ENCODE measurements around the gene FAM184A. TPM values are rescaled to one million over a fixed set of nuclear protein-coding genes. Genes with fewer than 3 reads are reported as not detected.
"Not testable (repeated sequence)": the region's sequence is repeated elsewhere in the genome, so short reads cannot be mapped to it uniquely, and the experiment has no call there.

The FAM184A gene
- total and polyA plus RNA-seq, 5 experiments from 2014 or later = 0.51 to 5.3 (median 2.2) TPM

DNA sequence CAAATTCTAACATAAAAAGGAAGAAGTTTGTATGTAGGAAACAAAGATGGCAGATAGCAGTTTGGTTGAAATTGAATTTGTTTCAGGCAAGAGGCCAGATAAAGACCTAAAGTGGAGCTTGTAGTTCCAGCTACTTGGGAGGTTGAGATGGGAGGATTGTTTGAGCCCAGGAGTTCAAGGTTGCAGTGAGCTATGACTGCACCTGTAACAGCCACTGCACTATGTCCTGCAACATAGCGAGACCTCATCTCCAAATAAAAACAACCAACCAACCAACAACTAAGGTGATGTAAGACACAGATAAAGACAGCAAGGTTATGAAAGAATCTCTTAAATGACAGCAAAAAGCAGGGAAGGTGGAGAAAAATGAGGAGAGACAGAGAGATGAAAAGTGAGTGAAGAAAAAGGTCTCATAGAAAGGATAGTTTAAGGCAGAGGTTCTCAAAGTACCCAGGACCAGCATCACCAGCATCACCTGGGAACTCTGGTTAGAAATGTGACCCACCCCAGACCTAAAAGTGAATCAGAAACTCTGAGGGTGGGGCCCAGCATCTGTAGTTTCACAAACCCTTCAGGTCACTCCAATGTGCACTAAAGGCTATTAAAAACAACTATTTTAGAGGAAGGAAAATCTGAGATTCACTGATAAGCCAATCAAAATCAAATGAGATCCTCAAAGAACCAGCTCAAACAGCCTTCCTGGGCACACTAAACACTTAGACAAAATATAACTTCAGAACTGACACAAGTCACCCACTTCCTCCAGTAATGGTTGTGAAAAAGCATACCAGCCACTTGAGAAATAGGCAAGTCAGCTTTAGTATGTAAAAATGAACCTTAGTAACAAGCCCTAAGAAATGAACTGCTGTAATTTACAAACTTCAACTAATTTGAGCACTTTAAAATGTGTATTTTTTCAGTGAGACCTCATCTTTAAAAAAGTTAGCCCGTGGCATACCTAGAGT, 57.6 kb downstream of the FAM184A start:
- Mint-ChIP-seq H3K9me3 (no peaks in the 10 kb centered on the region), H3K27me3 (no peaks in the 10 kb centered on the region), H3K27ac (peak overlapping the region in 1 of 10 donors; percentile 22), H3K4me1 (peaks cover 0 to 3% (median 2%) of the 10 kb centered on the region in 4 donors), H3K4me3 (no peak overlapping the region), H3K36me3 (peaks cover 9 to 21% (median 11%) of the 10 kb centered on the region in 3 donors)
- ATAC-seq (no peak), DNase-seq (no peak)
- POLR2A ChIA-PET = no interaction called here

DNA sequence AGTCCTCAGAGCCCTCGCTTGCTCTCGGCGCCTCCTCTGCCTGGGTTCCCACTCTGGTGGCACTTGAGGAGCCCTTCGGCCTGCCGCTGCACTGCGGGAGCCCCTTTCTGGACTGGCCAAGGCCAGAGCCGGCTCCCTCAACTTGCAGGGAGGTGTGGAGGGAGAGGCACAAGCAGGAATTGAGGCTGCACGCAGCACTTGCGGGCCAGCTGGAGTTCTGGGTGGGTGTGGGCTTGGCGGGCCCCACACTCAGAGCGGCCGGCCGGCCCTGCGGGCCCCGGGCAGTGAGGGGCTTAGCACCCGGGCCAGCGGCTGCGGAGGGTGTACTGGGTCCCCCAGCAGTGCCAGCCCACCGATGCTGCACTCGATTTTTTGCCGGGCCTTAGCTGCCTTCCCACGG, 63.3 kb downstream of the FAM184A start:
- H3K4me1 Mint-ChIP-seq, H3K27me3 Mint-ChIP-seq, H3K27ac Mint-ChIP-seq, H3K9me3 Mint-ChIP-seq, POLR2A ChIA-PET, ATAC-seq, DNase-seq, H3K4me3 Mint-ChIP-seq: not testable (repeated sequence)
- peaks cover 16 to 26% (median 23%) of the 10 kb centered on the region in 3 donors for H3K36me3 Mint-ChIP-seq

DNA sequence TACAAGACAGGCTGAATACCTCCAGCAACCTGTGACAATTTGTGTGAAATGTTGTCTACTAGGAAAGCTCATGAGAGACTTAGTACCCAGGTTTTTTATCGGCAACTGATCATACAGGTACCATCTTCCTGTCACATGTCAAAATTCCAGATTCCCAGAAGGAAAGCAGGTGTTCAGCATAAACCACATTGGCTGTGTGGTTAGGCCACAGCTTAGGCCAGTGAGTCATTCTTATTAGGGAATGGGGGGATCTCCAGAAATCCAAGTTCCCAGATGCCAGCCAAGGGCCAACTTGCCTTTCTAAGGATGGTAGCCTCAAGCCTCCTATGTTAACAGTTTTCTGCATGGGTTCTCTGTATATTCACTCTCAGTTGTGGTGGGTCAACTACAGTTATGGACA, 65.9 kb downstream of the FAM184A start:
- no peak for ATAC-seq
- no peaks in the 10 kb centered on the region for H3K4me1 Mint-ChIP-seq
- POLR2A ChIA-PET = no interaction called here
- peaks cover 30 to 45% (median 38%) of the 10 kb centered on the region in 3 donors for H3K36me3 Mint-ChIP-seq
- no peak overlapping the region for H3K27ac Mint-ChIP-seq
- no peak for DNase-seq
- H3K4me3 Mint-ChIP-seq = no peak overlapping the region
- peaks cover 0 to 18% (median 5%) of the 10 kb centered on the region in 9 donors for H3K9me3 Mint-ChIP-seq
- H3K27me3 Mint-ChIP-seq = no peaks in the 10 kb centered on the region

DNA sequence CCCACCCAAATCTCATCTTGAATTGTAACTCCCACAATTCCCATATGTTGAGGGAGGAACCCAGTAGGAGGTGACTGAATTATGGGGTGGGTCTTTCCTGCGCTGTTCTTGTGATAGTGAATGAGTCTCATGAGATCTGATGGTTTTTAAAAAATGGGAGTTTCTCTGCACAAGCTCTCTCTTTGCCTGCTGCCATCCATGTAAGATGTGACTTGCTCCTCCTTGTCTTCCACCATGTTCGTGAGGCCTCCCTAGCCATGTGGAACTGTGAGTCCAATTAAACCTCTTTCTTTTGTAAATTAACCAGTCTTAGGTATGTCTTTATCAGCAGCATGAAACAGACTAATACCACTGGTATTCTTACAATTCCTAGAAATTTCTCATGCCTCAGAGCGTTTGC, 69.2 kb downstream of the FAM184A start:
- DNase-seq, H3K4me3 Mint-ChIP-seq, H3K4me1 Mint-ChIP-seq, POLR2A ChIA-PET, H3K27me3 Mint-ChIP-seq, H3K27ac Mint-ChIP-seq, ATAC-seq: not testable (repeated sequence)
- H3K36me3 Mint-ChIP-seq = peaks cover 19 to 32% (median 29%) of the 10 kb centered on the region in 3 donors
- peaks cover 0 to 18% (median 5%) of the 10 kb centered on the region in 9 donors for H3K9me3 Mint-ChIP-seq

DNA sequence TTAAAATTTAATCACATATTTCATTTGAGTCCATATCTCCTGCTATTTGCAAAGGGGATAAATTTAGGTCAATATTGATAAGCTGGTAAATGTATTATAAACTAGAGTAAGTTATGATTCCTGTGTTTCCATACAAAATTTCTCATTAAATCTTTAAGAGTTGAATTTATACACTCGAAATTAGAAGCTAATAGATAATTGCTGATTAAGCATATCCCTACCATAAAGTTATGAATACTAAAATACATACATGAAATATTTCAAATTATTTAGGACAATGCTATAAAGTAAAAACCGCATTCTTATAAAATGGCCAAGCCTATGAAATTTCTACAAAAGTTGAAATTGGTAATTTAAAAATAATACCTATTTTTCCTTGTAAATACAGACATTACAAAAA, 71.5 kb downstream of the FAM184A start:
- Mint-ChIP-seq H3K36me3 (peaks cover 24 to 32% (median 29%) of the 10 kb centered on the region in 3 donors), H3K9me3 (peaks cover 0 to 18% (median 5%) of the 10 kb centered on the region in 9 donors), H3K4me1 (no peaks in the 10 kb centered on the region), H3K4me3 (no peak overlapping the region), H3K27me3 (no peaks in the 10 kb centered on the region), H3K27ac (no peak overlapping the region)
- POLR2A ChIA-PET = no interaction called here
- no peak for DNase-seq
- ATAC-seq = no peak

DNA sequence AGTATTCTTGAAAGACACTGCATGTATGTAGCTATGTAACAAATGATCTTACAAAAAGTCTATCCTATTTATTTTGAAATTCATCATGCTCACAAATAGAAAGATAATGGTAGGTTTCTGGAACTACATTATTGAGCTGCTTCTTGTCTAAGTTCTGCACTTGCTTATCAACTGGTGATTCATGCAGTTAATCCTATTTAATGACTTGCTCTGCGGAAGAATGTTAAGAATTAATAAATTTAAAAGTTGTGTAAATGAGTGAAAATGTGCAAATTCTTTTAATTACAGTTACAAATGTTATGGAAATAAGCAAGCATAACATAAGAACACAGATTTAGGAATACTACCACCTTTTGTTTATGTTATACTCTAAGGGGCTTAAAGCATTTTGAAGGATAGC, 76.4 kb downstream of the FAM184A start:
- ATAC-seq = no peak
- H3K4me1 Mint-ChIP-seq = peaks cover 0 to 5% (median 4%) of the 10 kb centered on the region in 4 donors
- no peak overlapping the region for H3K4me3 Mint-ChIP-seq
- no peaks in the 10 kb centered on the region for H3K9me3 Mint-ChIP-seq
- H3K36me3 Mint-ChIP-seq = peaks cover 0 to 10% (median 6%) of the 10 kb centered on the region in 3 donors
- DNase-seq = no peak
- POLR2A ChIA-PET = no interaction called here
- H3K27me3 Mint-ChIP-seq = peaks cover 0 to 1% (median 0%) of the 10 kb centered on the region in 5 donors
- no peak overlapping the region for H3K27ac Mint-ChIP-seq

DNA sequence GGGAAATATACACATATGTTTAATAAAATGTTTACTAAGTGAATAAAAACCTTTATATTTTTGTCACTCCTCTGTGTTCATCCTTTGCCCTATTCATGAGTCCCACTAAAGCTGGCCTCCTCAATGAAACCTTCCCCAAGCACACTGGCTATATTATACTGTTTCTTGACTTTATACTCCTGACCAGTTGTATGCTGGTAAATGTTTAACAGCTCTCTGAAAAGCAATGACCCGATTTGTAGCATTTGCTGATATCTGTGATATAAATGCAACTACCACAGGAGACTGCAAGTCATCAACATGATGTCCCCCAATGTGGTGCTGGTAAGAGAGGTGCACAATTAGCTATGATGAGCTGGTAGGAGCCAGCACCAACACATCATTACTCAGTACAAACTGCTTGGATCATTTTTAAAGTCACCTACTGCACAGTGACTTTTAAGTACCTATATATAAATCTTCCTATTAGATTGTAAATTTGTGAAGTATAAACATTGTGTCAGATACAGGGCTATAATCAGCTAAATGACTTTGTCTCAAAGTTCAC, 78.9 kb downstream of the FAM184A start:
- peaks cover 0 to 7% (median 4%) of the 10 kb centered on the region in 4 donors for H3K4me1 Mint-ChIP-seq
- POLR2A ChIA-PET = no interaction called here

DNA sequence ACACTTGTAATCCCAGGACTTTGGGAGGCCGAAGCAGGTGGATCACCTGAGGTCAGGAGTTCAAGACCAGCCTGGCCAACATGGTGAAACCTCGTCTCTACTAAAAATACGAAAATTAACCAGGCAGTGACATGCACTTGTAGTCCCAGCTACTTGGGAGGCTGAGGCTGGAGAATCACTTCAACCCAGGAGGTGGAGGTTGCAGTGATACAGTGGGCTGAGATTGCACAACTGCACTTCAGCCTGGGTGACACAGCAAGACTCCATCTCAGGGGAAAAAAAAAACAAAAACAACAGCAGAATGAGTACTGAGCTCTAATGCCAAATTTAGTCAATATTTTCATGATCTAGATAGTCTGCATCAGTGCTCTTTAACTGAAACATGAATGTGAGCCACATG, 81.0 kb downstream of the FAM184A start:
- H3K27ac Mint-ChIP-seq, H3K36me3 Mint-ChIP-seq, DNase-seq, H3K27me3 Mint-ChIP-seq, POLR2A ChIA-PET, H3K9me3 Mint-ChIP-seq, H3K4me3 Mint-ChIP-seq, ATAC-seq, H3K4me1 Mint-ChIP-seq: not testable (repeated sequence)

More for the DNA sequence above, 78.9 kb downstream of the FAM184A start:
- Mint-ChIP-seq H3K4me3 (no peak overlapping the region), H3K9me3 (no peaks in the 10 kb centered on the region), H3K36me3 (peaks cover 0 to 10% (median 0%) of the 10 kb centered on the region in 3 donors), H3K27me3 (peaks cover 0 to 1% (median 0%) of the 10 kb centered on the region in 5 donors), H3K27ac (no peak overlapping the region)
- DNase-seq = no peak
- no peak for ATAC-seq

DNA sequence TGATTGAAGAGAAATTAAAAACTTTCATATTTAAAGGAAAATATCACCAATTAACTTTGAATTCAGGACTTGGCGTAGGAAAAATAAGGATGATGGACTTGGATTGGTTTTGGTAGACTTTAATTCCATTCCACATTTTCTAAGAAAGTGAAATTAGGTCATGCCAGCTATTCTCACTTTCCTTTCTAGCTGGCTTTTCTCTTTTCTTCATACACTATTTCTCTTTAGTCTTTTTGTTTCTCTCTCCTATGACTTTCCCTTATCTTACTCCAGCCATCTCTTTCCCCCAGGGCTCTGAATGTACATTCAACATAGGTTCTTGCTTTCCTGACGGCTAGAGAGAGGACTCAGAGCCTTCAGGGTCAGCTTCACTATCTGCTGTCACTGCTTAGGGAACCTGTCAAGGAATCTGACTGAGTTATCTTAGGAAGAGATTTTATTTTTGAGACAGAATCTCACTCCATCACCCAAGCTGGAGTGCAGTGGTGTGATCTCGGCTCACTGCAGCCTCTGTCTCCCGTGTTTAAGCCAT, 82.1 kb downstream of the FAM184A start:
- Mint-ChIP-seq H3K27ac (no peak overlapping the region), H3K4me1 (peaks cover 0 to 7% (median 4%) of the 10 kb centered on the region in 4 donors), H3K27me3 (peaks cover 0 to 1% (median 0%) of the 10 kb centered on the region in 5 donors)

DNA sequence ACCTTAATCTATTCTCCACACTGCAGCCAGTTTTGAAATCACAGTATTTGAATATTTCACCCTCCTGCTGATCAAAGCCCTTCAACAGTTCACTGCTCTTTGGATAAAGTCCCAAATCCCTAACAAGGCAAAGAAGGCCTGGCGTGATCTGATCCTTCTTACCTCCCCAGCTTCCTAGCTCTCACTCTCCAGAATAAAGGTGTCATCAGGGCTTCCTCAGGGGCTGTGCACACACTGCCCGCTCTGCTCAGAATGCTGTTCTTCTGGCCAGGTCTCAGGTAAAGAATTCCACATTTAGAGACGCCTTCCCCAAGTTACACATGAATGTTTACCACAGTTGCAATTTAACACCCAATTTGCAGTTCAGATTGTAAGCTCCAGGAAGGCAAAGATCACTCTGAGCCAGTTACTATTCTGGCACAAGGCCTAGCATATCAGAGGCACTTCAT, 84.6 kb downstream of the FAM184A start:
- no peak for ATAC-seq
- no peak for DNase-seq
- Mint-ChIP-seq H3K4me1 (peaks cover 0 to 7% (median 4%) of the 10 kb centered on the region in 4 donors), H3K27me3 (peaks cover 0 to 1% (median 0%) of the 10 kb centered on the region in 5 donors), H3K36me3 (no peaks in the 10 kb centered on the region), H3K9me3 (no peaks in the 10 kb centered on the region), H3K27ac (no peak overlapping the region), H3K4me3 (no peak overlapping the region)
- POLR2A ChIA-PET = no interaction called here

More for the DNA sequence above, 82.1 kb downstream of the FAM184A start:
- POLR2A ChIA-PET = no interaction called here
- Mint-ChIP-seq H3K9me3 (no peaks in the 10 kb centered on the region), H3K4me3 (no peak overlapping the region), H3K36me3 (peaks cover 0 to 2% (median 0%) of the 10 kb centered on the region in 3 donors)
- ATAC-seq (no peak), DNase-seq (no peak)

DNA sequence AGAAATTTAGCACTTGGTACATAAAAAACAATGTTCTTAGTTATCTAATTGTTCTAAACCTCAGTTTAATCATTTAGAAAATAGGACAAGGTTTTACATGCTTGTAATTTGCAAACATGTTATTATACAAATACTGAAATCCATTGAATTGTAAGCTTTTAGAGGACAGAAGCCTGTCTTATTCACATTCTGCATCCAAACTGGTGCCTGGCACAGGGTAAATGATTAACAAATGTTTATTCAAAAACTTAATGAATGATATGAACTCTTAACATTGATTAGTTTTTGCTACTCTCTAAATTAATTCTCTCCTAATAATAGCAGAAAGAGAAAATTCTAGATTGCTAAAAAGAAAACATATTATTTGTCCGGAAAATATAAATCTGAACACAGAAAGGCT, 85.1 kb downstream of the FAM184A start:
- Mint-ChIP-seq H3K27ac (no peak overlapping the region), H3K4me3 (no peak overlapping the region), H3K36me3 (no peaks in the 10 kb centered on the region), H3K27me3 (peaks cover 0 to under 1% (median 0%) of the 10 kb centered on the region in 5 donors), H3K4me1 (peaks cover 0 to 7% (median 4%) of the 10 kb centered on the region in 4 donors), H3K9me3 (no peaks in the 10 kb centered on the region)
- ATAC-seq (no peak), DNase-seq (no peak)
- POLR2A ChIA-PET = no interaction called here

DNA sequence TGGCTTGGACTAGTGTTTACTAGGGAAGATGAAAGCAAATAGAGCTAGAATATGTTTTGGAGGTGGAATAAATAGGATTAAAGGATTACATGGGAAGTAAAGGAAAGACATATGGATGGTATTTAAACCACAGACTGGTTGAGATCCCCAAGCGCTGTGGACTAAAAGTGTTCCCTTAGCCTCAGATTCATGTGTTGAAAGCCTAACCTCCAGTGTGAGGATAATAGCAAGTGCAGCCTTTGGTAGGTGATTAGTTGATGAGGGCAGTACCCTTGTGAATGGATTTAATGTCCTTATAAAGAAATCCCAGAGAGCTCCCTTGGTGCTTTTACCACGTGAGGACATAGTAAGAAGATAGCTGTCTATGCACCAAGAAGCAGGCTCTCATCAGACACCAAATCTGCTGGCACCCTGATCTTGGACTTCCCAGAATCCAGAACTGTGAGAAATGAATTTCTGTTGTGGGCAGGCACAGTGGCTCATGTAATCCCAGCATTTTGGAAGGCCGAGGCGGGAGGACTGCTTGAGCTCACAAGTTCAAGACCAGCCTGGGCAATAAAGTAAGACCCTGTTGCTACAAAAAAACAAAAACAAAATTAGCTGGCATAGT, 86.2 kb downstream of the FAM184A start:
- Mint-ChIP-seq H3K9me3 (no peaks in the 10 kb centered on the region), H3K27me3 (no peaks in the 10 kb centered on the region), H3K27ac (no peak overlapping the region), H3K4me1 (peaks cover 0 to 2% (median 0%) of the 10 kb centered on the region in 4 donors), H3K36me3 (no peaks in the 10 kb centered on the region), H3K4me3 (no peak overlapping the region)
- POLR2A ChIA-PET = no interaction called here
- ATAC-seq (no peak), DNase-seq (no peak)

DNA sequence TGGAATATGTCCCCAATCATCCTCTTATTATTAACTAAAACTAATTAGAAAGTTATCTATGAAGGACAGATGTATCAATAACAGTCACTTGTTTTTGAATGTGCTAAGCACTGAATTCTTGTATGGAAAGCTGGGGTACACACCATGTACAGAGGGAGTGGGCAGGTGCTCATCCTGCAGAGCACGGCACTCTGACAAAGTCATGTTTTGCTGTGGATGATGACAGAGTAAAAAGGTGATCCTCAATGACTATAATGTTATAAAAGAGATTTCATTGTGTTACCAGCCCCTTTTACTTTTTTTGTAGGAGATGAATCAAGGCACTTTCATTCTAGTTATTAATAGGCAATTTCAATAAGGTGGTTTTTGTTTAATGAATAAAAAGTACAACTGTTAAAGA, 92.2 kb downstream of the FAM184A start:
- H3K9me3 Mint-ChIP-seq = no peaks in the 10 kb centered on the region
- no peaks in the 10 kb centered on the region for H3K36me3 Mint-ChIP-seq
- no peaks in the 10 kb centered on the region for H3K4me1 Mint-ChIP-seq
- no peak overlapping the region for H3K27ac Mint-ChIP-seq
- POLR2A ChIA-PET = no interaction called here
- no peak overlapping the region for H3K4me3 Mint-ChIP-seq
- no peaks in the 10 kb centered on the region for H3K27me3 Mint-ChIP-seq
- ATAC-seq (no peak), DNase-seq (no peak)

Data from naive thymus-derived CD8-positive, alpha-beta T cell (primary cell).